ENCODE results near the gene STK32B.
"Not testable (repeated sequence)": the region's sequence is repeated elsewhere in the genome, so short reads cannot be mapped to it uniquely, and the experiment has no call there.

The STK32B gene

GRCh38 chr4:5435823-5436222, 384.5 kb downstream of the STK32B start:
- in situ Hi-C loops (cut with HindIII; ENCODE audit: low pct_unique_long_range_greater_than_20kb, low sequenced_read_pairs) = no loop called here
- no peak for TF ChIP-seq JUND (IDR thresholded peaks at IDR 0.05; ENCODE audit: low read depth)
- no peak for DNase-seq (ENCODE audit: low read depth in 1 of 2, low spot score in 1 of 2)

DNA sequence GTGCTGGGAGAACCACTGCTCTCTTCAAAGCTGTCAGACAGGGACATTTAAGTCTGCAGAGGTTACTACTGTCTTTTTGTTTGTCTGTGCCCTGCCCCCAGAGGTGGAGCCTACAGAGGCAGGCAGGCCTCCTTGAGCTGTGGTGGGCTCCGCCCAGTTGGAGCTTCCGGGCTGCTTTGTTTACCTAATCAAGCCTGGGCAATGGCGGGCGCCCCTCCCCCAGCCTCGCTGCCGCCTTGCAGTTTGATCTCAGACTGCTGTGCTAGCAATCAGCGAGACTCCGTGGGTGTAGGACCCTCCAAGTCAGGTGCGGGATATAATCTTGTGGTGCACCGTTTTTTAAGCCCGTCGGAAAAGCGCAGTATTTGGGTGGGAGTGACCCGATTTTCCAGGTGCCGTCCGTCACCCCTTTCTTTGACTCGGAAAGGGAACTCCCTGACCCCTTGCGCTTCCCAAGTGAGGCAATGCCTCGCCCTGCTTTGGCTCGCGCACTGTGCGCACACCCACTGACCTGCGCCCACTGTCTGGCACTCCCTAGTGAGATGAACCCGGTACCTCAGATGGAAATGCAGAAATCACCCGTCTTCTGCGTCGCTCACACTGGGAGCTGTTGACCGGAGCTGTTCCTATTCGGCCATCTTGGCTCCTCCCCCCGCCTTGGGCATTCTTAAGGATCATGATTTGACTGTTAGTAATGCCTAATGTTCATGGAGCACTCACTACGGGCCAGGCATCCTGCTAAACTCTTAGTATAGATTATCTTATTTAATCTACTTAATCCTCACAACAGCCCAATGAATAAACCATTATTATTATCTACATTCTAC, 392.9 kb downstream of the STK32B start:
- DNase-seq (ENCODE audit: low read depth in 1 of 2, low spot score in 1 of 2); in situ Hi-C loops (cut with HindIII; ENCODE audit: low pct_unique_long_range_greater_than_20kb, low sequenced_read_pairs): not testable (repeated sequence)

DNA sequence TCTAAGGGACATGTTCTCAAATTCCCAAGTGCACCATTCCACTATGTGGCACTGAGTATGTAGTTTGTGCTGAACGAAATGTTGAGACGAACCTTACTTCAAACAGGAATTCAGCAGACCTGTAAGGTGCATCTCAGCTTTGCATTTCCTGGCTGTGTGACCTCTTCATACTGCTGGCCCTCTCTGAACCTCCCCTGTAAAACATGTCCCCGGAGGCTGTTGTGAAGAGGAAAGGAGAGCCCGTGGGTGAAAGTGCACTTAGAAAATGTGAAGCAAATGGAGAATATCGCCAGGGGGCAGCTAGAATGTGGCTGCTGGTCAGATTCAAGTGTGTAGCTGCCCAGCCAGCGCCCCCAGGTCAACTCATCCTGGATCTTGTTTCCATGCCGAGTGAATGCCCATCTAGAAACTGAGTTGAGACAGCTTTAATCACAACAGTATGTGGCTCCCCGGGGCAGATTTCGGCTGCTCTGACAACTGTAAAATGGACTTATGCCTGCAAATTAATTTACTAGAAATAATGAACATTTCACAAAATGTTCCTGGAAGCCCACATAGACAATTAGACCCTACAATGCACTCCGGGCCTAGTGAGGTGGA, 393.7 kb downstream of the STK32B start:
- in situ Hi-C loops (cut with HindIII; ENCODE audit: low pct_unique_long_range_greater_than_20kb, low sequenced_read_pairs) = no loop called here
- TF ChIP-seq JUND (IDR thresholded peaks at IDR 0.05; ENCODE audit: low read depth) = no peak

GRCh38 chr4:5446595-5447226, 395.4 kb downstream of the STK32B start:
- TF ChIP-seq JUND (IDR thresholded peaks at IDR 0.05; ENCODE audit: low read depth) = no peak
- no peak for DNase-seq (ENCODE audit: low read depth in 1 of 2, low spot score in 1 of 2)
- in situ Hi-C loops (cut with HindIII; ENCODE audit: low pct_unique_long_range_greater_than_20kb, low sequenced_read_pairs) = no loop called here

More for the DNA sequence above, 393.7 kb downstream of the STK32B start:
- DNase-seq (ENCODE audit: low read depth in 1 of 2, low spot score in 1 of 2) = no peak

DNA sequence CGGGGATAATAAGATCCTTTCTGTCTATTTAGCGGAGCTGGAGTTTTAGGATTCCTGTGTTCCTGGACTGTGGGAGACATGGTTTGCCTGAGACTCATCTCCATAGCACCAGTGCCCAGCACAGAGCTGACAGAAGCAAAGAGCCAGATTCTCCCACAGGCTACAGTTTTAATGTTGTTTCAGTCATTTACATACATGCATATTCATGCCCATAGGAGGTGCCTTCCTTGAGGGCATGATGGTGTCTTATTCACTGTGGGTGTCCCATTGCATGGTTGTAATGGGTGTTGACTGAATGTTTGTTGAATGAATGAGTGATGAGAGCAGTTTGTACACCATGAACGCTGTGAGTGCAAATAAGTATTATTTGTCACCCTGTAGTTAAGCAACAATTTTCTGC, 396.5 kb downstream of the STK32B start:
- no peak for TF ChIP-seq JUND (IDR thresholded peaks at IDR 0.05; ENCODE audit: low read depth)
- no peak for DNase-seq (ENCODE audit: low read depth in 1 of 2, low spot score in 1 of 2)
- in situ Hi-C loops (cut with HindIII; ENCODE audit: low pct_unique_long_range_greater_than_20kb, low sequenced_read_pairs) = no loop called here

GRCh38 chr4:5448221-5448620, 396.9 kb downstream of the STK32B start:
- DNase-seq (ENCODE audit: low read depth in 1 of 2, low spot score in 1 of 2) = no peak
- in situ Hi-C loops (cut with HindIII; ENCODE audit: low pct_unique_long_range_greater_than_20kb, low sequenced_read_pairs) = no loop called here
- TF ChIP-seq JUND (IDR thresholded peaks at IDR 0.05; ENCODE audit: low read depth) = no peak

GRCh38 chr4:5451243-5451642, 400.0 kb downstream of the STK32B start:
- DNase-seq (ENCODE audit: low read depth in 1 of 2, low spot score in 1 of 2) = no peak
- in situ Hi-C loops (cut with HindIII; ENCODE audit: low pct_unique_long_range_greater_than_20kb, low sequenced_read_pairs) = no loop called here

DNA sequence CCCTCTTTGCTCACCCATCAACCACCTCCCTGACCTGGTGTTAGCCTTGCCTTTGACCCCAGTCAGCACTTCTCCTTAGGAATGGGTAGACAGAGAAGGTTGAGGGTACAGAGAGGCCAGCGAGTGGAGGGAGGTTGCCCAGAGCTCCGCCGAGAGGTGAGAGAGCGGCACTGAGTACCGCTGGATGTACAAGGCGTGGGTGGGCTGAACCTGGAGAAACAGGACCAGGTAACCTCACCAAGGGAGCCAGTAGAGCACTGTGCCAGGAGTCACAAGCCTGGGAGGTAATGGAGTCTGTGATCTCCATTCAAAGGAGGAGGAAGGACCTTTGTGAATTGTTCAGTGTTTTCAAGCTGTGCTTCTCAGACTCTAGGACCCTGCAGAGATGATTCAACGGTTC, 400.9 kb downstream of the STK32B start:
- in situ Hi-C loops (cut with HindIII; ENCODE audit: low pct_unique_long_range_greater_than_20kb, low sequenced_read_pairs) = no loop called here
- DNase-seq (ENCODE audit: low read depth in 1 of 2, low spot score in 1 of 2) = no peak
- no peak for TF ChIP-seq JUND (IDR thresholded peaks at IDR 0.05; ENCODE audit: low read depth)

More at GRCh38 chr4:5451243-5451642, 400.0 kb downstream of the STK32B start:
- no peak for TF ChIP-seq JUND (IDR thresholded peaks at IDR 0.05; ENCODE audit: low read depth)

DNA sequence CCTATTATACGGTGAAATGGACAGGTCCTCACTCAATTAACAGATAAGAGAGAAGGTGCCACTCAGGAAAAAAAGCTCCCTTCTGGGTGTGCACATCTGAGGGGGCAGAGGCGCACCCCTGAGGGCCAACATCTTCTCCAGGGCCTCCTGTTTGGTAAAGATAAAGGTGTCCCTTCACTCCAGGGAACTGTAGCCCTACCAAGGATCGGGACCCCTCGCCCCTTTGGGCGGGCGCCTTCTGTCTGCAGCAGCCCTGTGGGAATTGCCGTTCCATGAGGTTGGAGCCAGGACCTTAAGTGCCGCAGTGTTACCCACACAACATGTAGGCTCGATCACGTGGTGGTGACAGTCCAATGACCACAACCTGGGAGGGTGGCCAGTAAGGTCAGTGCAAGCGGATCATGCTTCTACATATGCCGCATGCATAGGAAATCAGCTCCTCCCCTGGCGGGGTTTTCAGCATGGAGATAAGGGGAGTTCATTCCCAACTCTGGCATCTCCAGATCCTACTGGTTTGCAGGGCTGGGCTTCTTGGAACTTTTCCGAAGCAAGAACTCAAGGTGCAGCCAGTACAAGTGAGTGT, 403.8 kb downstream of the STK32B start:
- DNase-seq (ENCODE audit: low read depth in 1 of 2, low spot score in 1 of 2) = no peak
- TF ChIP-seq JUND (IDR thresholded peaks at IDR 0.05; ENCODE audit: low read depth) = no peak
- in situ Hi-C loops (cut with HindIII; ENCODE audit: low pct_unique_long_range_greater_than_20kb, low sequenced_read_pairs) = no loop called here

GRCh38 chr4:5456296-5456845, 405.1 kb downstream of the STK32B start:
- TF ChIP-seq JUND (IDR thresholded peaks at IDR 0.05; ENCODE audit: low read depth) = no peak
- in situ Hi-C loops (cut with HindIII; ENCODE audit: low pct_unique_long_range_greater_than_20kb, low sequenced_read_pairs) = no loop called here

DNA sequence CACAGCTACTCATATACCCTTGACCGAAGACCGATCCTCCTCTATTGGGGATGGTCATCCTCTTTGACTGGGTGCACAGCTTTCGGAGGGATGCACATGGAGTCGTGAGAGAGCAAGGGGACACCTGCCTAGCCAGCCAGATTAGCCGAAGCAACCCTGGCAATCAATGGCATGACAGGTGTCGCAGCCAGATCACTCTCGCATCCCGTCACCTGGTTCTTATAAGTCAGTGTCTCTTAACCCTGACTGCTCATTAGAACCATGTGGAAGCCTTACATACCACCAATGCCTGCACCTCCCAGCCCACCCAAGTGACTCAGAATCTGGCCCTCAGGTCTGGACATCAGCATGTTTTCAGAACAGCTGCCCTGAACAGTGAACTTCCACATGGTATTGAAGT, 407.4 kb downstream of the STK32B start:
- no peak for DNase-seq (ENCODE audit: low read depth in 1 of 2, low spot score in 1 of 2)
- in situ Hi-C loops (cut with HindIII; ENCODE audit: low pct_unique_long_range_greater_than_20kb, low sequenced_read_pairs) = no loop called here
- TF ChIP-seq JUND (IDR thresholded peaks at IDR 0.05; ENCODE audit: low read depth) = no peak

More at GRCh38 chr4:5456296-5456845, 405.1 kb downstream of the STK32B start:
- no peak for DNase-seq (ENCODE audit: low read depth in 1 of 2, low spot score in 1 of 2)

GRCh38 chr4:5459236-5459635, 408.0 kb downstream of the STK32B start:
- DNase-seq (ENCODE audit: low read depth in 1 of 2, low spot score in 1 of 2) = no peak
- TF ChIP-seq JUND (IDR thresholded peaks at IDR 0.05; ENCODE audit: low read depth) = no peak
- in situ Hi-C loops (cut with HindIII; ENCODE audit: low pct_unique_long_range_greater_than_20kb, low sequenced_read_pairs) = no loop called here
